ENCODE results near the gene SDK1. TPM values are rescaled to one million over a fixed set of nuclear protein-coding genes. Genes with fewer than 3 reads are reported as not detected.
"Not testable (repeated sequence)": the region's sequence is repeated elsewhere in the genome, so short reads cannot be mapped to it uniquely, and the experiment has no call there.

The SDK1 gene
- total RNA-seq, 2 donors from 2014 or later: 1.3 to 2.6 TPM

DNA sequence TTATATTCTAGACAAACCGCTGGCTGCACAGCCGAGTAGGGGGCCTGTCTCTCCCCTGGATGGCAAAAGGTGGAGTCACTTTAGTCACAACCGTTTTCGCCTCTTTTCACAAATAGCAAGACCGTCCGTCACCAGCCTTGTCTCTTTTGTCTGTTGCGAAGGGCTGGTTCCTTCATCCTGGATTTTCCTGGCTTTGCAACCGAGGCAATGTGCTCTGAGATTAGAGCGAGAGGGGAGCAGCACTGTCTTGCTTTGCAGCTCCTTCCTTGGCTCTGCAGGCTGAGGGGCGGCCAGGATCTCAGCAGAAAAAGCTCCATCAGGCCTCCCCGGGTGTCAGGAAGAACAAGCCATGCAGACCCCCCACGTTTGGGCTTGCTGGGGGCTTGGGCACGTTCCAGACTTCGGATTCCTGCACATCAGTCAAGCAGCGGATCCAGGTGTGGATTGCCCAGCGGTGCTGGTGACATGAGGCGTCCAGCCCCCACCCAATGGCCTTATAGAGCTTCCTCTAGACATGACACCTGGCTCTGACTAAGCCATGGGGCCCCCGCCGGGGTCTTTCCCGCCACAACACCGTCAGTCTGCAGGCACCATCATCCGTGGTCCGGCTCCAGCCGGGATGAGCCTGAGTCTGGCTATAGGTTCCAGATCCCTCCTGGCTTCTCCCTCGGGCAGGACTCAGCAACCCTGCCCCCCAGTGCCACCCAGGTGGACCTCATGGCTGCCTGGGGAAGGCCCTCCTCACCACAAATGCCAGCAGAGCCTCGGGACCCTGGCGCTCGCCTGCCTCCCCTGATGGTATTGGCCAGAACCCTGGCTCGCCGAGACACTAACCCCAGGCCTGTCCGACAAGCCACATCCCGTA lies 913.5 kb downstream of the SDK1 start:
- Histone ChIP-seq H3K27me3 (no peaks in the 10 kb centered on the region), H3K9me3 (no peaks in the 10 kb centered on the region), H3K36me3 (no peaks in the 10 kb centered on the region), H3K9ac (ENCODE audit: low read depth in 2 of 2, low read length in 2 of 2) (no peak overlapping the region), H3K4me1 (no peaks in the 10 kb centered on the region), H3K4me3 (no peak overlapping the region), H3K27ac (no peak overlapping the region)
- intact Hi-C loops (cut with DNase I): no loop called here
- TF ChIP-seq, protein P1, sequence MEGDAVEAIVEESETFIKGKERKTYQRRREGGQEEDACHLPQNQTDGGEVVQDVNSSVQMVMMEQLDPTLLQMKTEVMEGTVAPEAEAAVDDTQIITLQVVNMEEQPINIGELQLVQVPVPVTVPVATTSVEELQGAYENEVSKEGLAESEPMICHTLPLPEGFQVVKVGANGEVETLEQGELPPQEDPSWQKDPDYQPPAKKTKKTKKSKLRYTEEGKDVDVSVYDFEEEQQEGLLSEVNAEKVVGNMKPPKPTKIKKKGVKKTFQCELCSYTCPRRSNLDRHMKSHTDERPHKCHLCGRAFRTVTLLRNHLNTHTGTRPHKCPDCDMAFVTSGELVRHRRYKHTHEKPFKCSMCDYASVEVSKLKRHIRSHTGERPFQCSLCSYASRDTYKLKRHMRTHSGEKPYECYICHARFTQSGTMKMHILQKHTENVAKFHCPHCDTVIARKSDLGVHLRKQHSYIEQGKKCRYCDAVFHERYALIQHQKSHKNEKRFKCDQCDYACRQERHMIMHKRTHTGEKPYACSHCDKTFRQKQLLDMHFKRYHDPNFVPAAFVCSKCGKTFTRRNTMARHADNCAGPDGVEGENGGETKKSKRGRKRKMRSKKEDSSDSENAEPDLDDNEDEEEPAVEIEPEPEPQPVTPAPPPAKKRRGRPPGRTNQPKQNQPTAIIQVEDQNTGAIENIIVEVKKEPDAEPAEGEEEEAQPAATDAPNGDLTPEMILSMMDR (IDR thresholded peaks at IDR 0.05): no peak
- DNase-seq: no peak

DNA sequence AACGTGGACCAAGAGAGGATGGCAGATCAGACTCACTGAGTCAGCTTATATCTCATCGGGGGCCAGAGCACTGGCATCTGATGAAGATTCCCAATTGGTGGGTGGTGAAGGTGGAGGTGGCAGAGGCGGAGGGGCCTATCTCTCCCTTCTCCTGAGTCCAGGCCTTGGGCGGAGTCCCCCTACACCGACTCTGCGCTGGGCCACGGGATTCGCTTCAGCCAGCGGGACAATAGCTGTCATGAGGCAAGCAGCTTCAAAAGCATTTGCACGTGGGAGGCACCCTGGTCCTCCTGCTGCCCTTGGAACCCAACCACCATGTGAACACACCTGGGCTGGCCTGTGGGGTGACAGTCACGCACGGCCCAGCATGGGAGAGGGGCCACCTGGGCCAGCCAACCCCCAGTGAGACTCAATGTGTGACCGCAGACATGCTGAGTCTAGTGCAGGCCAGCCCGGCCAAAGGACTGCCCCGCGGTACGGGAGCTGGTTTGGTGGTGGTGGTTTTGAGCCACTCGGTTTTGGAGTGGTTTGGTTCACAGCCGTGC lies 914.2 kb downstream of the SDK1 start:
- TF ChIP-seq, protein P1 (IDR thresholded peaks at IDR 0.05): no peak
- intact Hi-C loops (cut with DNase I): no loop called here
- Histone ChIP-seq H3K4me1 (no peaks in the 10 kb centered on the region), H3K27ac (no peak overlapping the region), H3K9me3 (no peaks in the 10 kb centered on the region), H3K36me3 (no peaks in the 10 kb centered on the region), H3K27me3 (no peaks in the 10 kb centered on the region), H3K4me3 (no peak overlapping the region), H3K9ac (ENCODE audit: low read depth in 2 of 2, low read length in 2 of 2) (no peak overlapping the region)
- no peak for DNase-seq

DNA sequence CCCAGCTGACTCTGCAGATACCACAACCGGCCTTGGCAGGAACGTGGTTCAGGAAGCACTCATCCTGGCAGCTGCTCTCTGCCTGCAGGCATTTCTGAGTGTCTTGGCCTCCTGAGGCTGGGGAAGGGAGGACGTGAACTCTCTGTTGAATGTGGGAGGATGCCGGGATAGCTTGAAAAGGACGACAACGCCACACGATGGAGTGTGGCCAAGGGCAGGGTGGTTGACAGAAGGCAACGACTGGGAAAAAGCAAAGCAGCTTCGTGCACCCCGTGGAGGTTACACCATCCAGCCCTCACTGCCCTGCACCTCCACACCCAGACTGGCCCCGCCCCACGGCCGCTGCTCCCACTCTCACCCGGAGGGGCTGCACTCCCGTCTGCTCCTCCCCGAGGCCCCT lies 915.0 kb downstream of the SDK1 start:
- H3K4me1 ChIP-seq: no peaks in the 10 kb centered on the region
- H3K9ac ChIP-seq (ENCODE audit: low read depth in 2 of 2, low read length in 2 of 2): no peak overlapping the region

DNA sequence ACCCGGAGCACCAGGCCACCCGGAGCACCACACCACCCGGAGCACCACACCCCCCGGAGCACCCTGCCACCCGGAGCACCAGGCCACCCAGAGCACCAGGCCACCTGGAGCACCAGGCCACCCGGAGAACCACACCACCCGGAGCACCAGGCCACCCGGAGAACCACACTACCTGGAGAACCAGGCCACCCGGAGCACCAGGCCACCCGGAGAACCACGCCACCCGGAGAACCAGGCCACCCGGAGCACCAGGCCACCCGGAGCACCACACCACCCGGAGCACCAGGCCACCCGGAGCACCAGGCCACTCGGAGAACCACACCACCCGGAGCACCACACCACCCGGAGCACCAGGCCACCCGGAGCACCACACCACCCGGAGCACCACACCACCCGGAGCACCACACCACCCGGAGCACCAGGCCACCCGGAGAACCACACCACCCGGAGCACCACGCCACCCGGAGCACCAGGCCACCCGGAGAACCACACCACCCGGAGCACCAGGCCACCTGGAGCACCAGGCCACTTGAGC lies 916.1 kb downstream of the SDK1 start:
- H3K9me3 ChIP-seq; H3K36me3 ChIP-seq; H3K4me3 ChIP-seq; DNase-seq; H3K9ac ChIP-seq (ENCODE audit: low read depth in 2 of 2, low read length in 2 of 2); H3K27me3 ChIP-seq; H3K27ac ChIP-seq; intact Hi-C loops (cut with DNase I); H3K4me1 ChIP-seq: not testable (repeated sequence)

More for the DNA sequence above, 915.0 kb downstream of the SDK1 start:
- Histone ChIP-seq H3K9me3 (no peaks in the 10 kb centered on the region), H3K27ac (no peak overlapping the region), H3K4me3 (no peak overlapping the region), H3K36me3 (no peaks in the 10 kb centered on the region), H3K27me3 (no peaks in the 10 kb centered on the region)
- intact Hi-C loops (cut with DNase I): no loop called here
- DNase-seq: no peak
- TF ChIP-seq, protein P1 (IDR thresholded peaks at IDR 0.05): no peak

DNA sequence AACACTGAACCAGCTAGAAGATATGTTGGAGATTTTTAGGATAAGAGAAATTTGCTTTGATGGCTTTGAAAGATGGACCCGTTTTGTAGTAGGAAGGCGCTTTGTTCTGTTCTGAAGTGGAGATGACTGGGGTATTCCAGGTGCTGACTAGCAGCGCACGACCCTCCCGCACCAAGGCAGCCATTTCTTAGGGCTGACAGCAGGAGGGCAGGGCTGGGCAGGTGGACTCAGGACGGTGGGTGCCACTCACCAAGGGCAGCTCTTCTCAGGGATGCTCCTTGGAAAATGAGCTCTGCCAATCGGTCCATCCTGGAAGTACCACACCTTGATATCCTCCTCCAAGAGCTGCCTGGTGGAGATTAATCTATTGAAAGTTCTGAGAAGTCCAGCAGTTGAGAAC lies 917.4 kb downstream of the SDK1 start:
- Histone ChIP-seq H3K27ac (no peak overlapping the region), H3K9ac (ENCODE audit: low read depth in 2 of 2, low read length in 2 of 2) (no peak overlapping the region), H3K27me3 (no peaks in the 10 kb centered on the region), H3K4me3 (no peak overlapping the region), H3K4me1 (no peaks in the 10 kb centered on the region), H3K36me3 (no peaks in the 10 kb centered on the region), H3K9me3 (no peaks in the 10 kb centered on the region)
- no peak for DNase-seq
- TF ChIP-seq, protein P1 (IDR thresholded peaks at IDR 0.05): no peak
- intact Hi-C loops (cut with DNase I): no loop called here

DNA sequence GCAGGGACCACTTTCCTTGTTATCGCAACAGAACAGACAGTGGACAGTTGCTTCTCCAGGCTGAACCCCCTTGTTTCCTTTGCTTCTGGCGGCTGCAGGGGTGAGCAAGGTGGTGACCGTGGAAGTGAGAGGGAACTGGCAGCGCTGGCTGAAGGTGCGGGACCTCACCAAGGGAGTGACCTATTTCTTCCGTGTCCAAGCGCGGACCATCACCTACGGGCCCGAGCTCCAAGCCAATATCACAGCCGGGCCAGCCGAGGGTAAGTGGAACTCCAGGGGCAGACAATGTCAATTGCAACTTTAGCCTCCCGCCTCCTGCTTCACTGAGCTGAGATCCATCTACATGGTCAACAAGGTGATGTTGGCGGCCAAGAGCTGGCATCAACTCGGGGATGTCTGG lies 919.0 kb downstream of the SDK1 start:
- TF ChIP-seq, protein P1 (IDR thresholded peaks at IDR 0.05): no peak
- H3K27ac ChIP-seq: no peak overlapping the region
- no peak for DNase-seq
- no peaks in the 10 kb centered on the region for H3K4me1 ChIP-seq
- no peaks in the 10 kb centered on the region for H3K9me3 ChIP-seq
- H3K36me3 ChIP-seq: no peaks in the 10 kb centered on the region
- no peaks in the 10 kb centered on the region for H3K27me3 ChIP-seq
- H3K4me3 ChIP-seq: no peak overlapping the region
- intact Hi-C loops (cut with DNase I): no loop called here
- H3K9ac ChIP-seq (ENCODE audit: low read depth in 2 of 2, low read length in 2 of 2): no peak overlapping the region

Measured in colonic mucosa (tissue), 4 donors.